Testis (tissue), 3 donors: Measurements from ENCODE around the gene ATAD2B. TPM values are rescaled to one million over a fixed set of nuclear protein-coding genes. Genes with fewer than 3 reads are reported as not detected.

Experiments
- DNase-seq: peaks from one replicate; pipeline ENCODE4 v3.0.0-alpha.2; 2019
- H3K27ac ChIP-seq, 2 donors: fragments of 200-600 bp; sonication (generic); one replicate each; pipeline ENCODE4 v1.5.1; 2019
- H3K27me3 ChIP-seq: fragments of 200-600 bp; sonication (generic); one replicate; pipeline ENCODE4 v1.5.1; 2019
- H3K36me3 ChIP-seq: fragments of 200-600 bp; sonication (generic); one replicate; pipeline ENCODE4 v1.5.1; 2017; ENCODE audit warnings: low read depth; ENCODE audit errors: missing control alignments
- H3K4me1 ChIP-seq: fragments of 200-600 bp; sonication (generic); one replicate; pipeline ENCODE4 v1.5.1; 2019
- H3K4me3 ChIP-seq, 2 donors: fragments of 200-600 bp; sonication (generic); one replicate each; pipeline ENCODE4 v1.5.1; 2017 to 2019
- H3K9me3 ChIP-seq: fragments of 200-600 bp; sonication (generic); one replicate; pipeline ENCODE4 v1.5.1; 2017
- CTCF ChIP-seq, 3 experiments: fragments of 450-650 bp in 2 of 3; fragments of 200-600 bp in 1 of 3; sonication (generic) in 1 of 3; IDR thresholded peaks; one replicate each; pipeline ENCODE4 v1.5.1; 2016 to 2019; ENCODE audit warnings: antibody characterized with exemption in 3 of 3, mild to moderate bottlenecking in 2 of 3, moderate library complexity in 1 of 3
- POLR2A ChIP-seq: fragments of 450-650 bp; IDR thresholded peaks from one replicate; pipeline ENCODE4 v1.6.1; 2017; ENCODE audit warnings: antibody characterized with exemption, mild to moderate bottlenecking, moderate library complexity
- WGBS, 2 donors: methylation state at CpG; one replicate each; pipeline ENCODE4 v1.1.5; 2018; 5-methylcytosine and 5-hydroxymethylcytosine counted together
- intact Hi-C: fragments of 100-400 bp; cut with DNase I; formaldehyde crosslinking; loops from one replicate; pipeline ENCODE4 v1.15.1; 2023; ENCODE audit warnings: low total_unique reads
- polyA plus RNA-seq: library from polyadenylated mRNA; stranded (reverse); fragments of 350-450 nt; fragmentation: Illumina TruSeq; extraction: RNeasy Lipid Tissue Mini Kit (QIAGEN cat#74804); gene quantifications from one replicate; pipeline ENCODE4 v1.2.3, GENCODE V29; 2014; ENCODE audit warnings: low read depth, low replicate concordance; ENCODE audit not compliant: insufficient read depth
- total RNA-seq, 2 donors: library from RNA; depleted of rRNA; stranded (reverse); fragments of >200 nt; gene quantifications; one replicate each; pipeline ENCODE4 v1.2.3, GENCODE V29; 2016

Gene ATAD2B
- total and polyA plus RNA-seq, 3 donors from 2014 or later: 11.7 to 32.3 (median 23.2) TPM

- H3K36me3 ChIP-seq: no peaks in the 10 kb centered on the region
- intact Hi-C loops: no loop called here
- WGBS, 2 donors: 96 to 97% methylated on average over 6 of the region's 6 CpGs
- H3K9me3 ChIP-seq: no peaks in the 10 kb centered on the region
- no peaks in the 10 kb centered on the region for H3K27me3 ChIP-seq
- no peak for DNase-seq
- no peaks in the 10 kb centered on the region for H3K4me1 ChIP-seq
- TF ChIP-seq POLR2A: no peak
- no peak for TF ChIP-seq CTCF (IDR thresholded peaks at IDR 0.05)
- no peak overlapping the region for H3K4me3 ChIP-seq
- H3K27ac ChIP-seq: no peak overlapping the region
Measured at GRCh38 chr2:23708771-23709170, 218.2 kb downstream of the ATAD2B start.

- no peaks in the 10 kb centered on the region for H3K27me3 ChIP-seq
- WGBS, 2 donors: 79 to 85% methylated on average over 9 of the region's 9 CpGs
- no peak for DNase-seq
- no peaks in the 10 kb centered on the region for H3K36me3 ChIP-seq
- intact Hi-C loops: no loop called here
- H3K9me3 ChIP-seq: no peaks in the 10 kb centered on the region
- H3K4me1 ChIP-seq: no peaks in the 10 kb centered on the region
- no peak overlapping the region for H3K4me3 ChIP-seq
- no peak overlapping the region for H3K27ac ChIP-seq
- TF ChIP-seq POLR2A (no peak), CTCF (IDR thresholded peaks at IDR 0.05) (no peak)
Measured at GRCh38 chr2:23707096-23707495, 219.8 kb downstream of the ATAD2B start.

GRCh38 chr2:23706613-23707078, 220.3 kb downstream of the ATAD2B start:
- no peak for DNase-seq
- no peak overlapping the region for H3K27ac ChIP-seq
- no peak for TF ChIP-seq CTCF (IDR thresholded peaks at IDR 0.05)
- TF ChIP-seq POLR2A: no peak

GRCh38 chr2:23705771-23706612, 220.9 kb downstream of the ATAD2B start:
- intact Hi-C loops: no loop called here
- Histone ChIP-seq H3K4me3 (no peak overlapping the region), H3K27me3 (no peaks in the 10 kb centered on the region), H3K4me1 (no peaks in the 10 kb centered on the region), H3K9me3 (no peaks in the 10 kb centered on the region), H3K27ac (no peak overlapping the region), H3K36me3 (no peaks in the 10 kb centered on the region)
- 93 to 95% methylated on average over 18 of the region's 18 CpGs for WGBS, 2 donors
- no peak for TF ChIP-seq CTCF (IDR thresholded peaks at IDR 0.05)
- no peak for TF ChIP-seq POLR2A
- DNase-seq: no peak

More at GRCh38 chr2:23706613-23707078, 220.3 kb downstream of the ATAD2B start:
- Histone ChIP-seq H3K4me1 (no peaks in the 10 kb centered on the region), H3K9me3 (no peaks in the 10 kb centered on the region), H3K36me3 (no peaks in the 10 kb centered on the region), H3K4me3 (no peak overlapping the region), H3K27me3 (no peaks in the 10 kb centered on the region)
- WGBS, 2 donors: 91 to 94% methylated on average over 18 of the region's 18 CpGs
- intact Hi-C loops: no loop called here
